HG03280 (cell line): Measurements from ENCODE around the gene COL24A1.

ENCODE experiments used
- ATAC-seq: cut with Tn5 transposase; IDR thresholded peaks from one replicate; pipeline ENCODE4 v1.9.1; 2021; ENCODE audit warnings: mild to moderate bottlenecking, moderate library complexity; ENCODE audit not compliant: unreplicated experiment

COL24A1 gene

GRCh38 chr1:85707267-85707989 is 449.1 kb downstream of the COL24A1 start:
- ATAC-seq: no peak

DNA sequence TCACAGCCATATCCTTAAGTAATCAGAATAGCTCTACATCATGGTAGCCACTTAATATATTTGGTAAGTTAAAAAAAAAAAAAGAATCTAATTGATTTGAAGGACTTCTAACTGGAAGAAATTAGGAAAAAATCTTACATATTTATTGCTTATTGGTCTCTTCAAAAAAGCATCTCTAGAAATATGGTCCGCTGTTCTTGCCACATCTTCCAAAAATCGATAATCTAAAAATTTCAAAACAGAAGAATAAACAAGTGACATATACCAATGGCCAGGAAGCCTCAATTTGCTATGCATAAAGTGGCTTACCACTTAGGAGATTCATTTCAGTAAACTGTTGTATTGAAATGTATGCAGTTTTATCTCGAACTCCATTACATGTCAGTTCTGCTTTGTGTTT is 450.6 kb downstream of the COL24A1 start:
- no peak for ATAC-seq

DNA sequence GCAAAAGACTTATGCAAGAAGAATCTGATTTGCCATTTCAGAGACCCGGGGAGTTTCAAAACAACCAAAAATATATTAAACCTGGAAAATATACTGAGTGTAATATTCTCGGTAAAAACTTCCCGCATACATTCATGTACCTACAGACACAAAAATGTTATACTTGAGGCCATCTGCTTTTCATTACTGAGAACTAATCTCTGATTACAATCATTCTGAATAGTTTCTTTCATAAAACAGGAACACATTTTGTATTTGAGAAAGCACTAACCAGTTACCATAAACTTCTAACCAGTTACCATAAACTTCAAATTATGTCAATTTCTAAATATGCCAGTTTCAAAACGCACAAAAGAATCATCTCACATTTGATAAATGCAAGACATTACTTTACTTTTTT is 456.1 kb downstream of the COL24A1 start:
- ATAC-seq: no peak

- ATAC-seq: no peak
Measured at GRCh38 chr1:85697895-85698294, 458.7 kb downstream of the COL24A1 start.

DNA sequence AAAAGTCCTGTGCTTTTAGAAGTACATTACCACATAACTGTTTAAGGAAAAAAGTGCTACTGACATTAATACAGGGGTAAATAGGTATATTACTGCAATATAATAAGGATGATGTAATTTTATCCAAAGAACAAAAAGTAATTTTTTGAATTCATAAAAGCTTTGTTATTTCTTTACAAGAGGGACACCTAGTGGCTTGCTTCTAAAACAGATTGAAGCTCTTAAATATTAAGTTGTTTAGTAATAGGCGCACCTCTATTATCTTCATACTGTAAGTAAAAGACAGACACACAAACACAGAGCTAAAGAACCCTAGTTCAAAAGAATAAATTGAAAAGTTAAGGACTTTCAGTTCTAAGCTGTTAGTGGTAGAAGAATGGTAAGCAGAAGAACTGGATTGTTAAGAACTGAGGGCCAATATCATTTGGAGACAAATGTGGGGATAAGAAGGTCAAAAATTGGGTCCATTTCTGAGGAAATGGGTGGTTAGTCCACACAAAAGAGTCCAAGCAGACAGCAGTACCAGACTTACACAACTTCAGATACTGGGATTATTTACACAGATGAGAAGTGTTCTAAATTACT is 463.8 kb downstream of the COL24A1 start:
- no peak for ATAC-seq

- ATAC-seq: no peak
Measured at GRCh38 chr1:85689775-85690404, 466.7 kb downstream of the COL24A1 start.

- ATAC-seq: no peak
Measured at GRCh38 chr1:85683292-85684025, 473.1 kb downstream of the COL24A1 start.

DNA sequence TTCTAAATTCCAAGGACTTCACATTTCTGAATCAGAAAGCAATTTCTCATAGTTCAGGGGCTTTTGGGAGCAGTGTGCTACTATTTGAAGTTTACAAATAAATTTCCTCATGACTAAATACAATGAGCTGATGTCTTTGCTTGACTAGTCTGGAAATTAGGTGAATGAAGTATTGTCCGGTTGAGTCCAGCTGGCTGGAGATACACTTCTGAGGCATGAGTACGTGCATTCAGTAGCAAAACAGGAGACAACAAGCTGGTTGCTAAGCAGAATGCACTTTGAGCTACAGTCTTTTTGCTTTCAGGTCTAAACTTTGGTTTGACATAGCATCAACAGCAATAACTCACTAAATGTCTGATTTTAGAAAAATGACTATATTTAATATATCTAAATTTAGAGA is 475.5 kb downstream of the COL24A1 start:
- no peak for ATAC-seq
